Activated T-cell treated with anti-CD3 and anti-CD28 coated beads, Interleukin-2, amount 50 U/mL, for 4 hours (primary cell): ENCODE results near the gene SP3. TPM values are rescaled to one million over a fixed set of nuclear protein-coding genes. Genes with fewer than 3 reads are reported as not detected.
A peak's percentile ranks its signal among the peaks of the same experiment; 100 is the strongest.

Source experiments
- ATAC-seq, 2 donors: fragments of 200-7000 bp; cut with Tn5 transposase; one replicate each; pipeline ENCODE4 v1.10.0; 2021
- DNase-seq: peaks from one replicate; pipeline ENCODE4 v3.0.0-alpha.2; 2020
- H3K27me3 Mint-ChIP-seq: one replicate; pipeline ENCODE4 v1.8.0; 2021; ENCODE audit warnings: low read depth, mixed read lengths
- H3K36me3 Mint-ChIP-seq: one replicate; pipeline ENCODE4 v1.8.0; 2022; ENCODE audit warnings: mixed read lengths; ENCODE audit not compliant: insufficient read depth
- H3K4me1 Mint-ChIP-seq: one replicate; pipeline ENCODE4 v1.8.0; 2021; ENCODE audit warnings: low read depth, mixed read lengths
- H3K4me3 Mint-ChIP-seq: one replicate; pipeline ENCODE4 v1.8.0; 2021; ENCODE audit warnings: mild to moderate bottlenecking, moderate library complexity, mixed read lengths
- H3K9me3 Mint-ChIP-seq: one replicate; pipeline ENCODE4 v1.8.0; 2021; ENCODE audit warnings: mixed read lengths
- total RNA-seq, 3 donors: library from RNA; stranded (reverse); gene quantifications; one replicate each; pipeline ENCODE4 v1.2.1, GENCODE V29; 2021

SP3 gene
- 10 to 100 TPM; 86.5 to 89.9 (median 89.9) TPM for total RNA-seq

GRCh38 chr2:173965372-173966025 lies at the start of gene SP3:
SP3 (minus strand) TSS chr2:173965373; CDS start chr2:173965171, 202 bp downstream.
- Mint-ChIP-seq H3K36me3 (peaks cover 12% of the 10 kb centered on the region), H3K4me3 (peak within 1 kb of the TSS; percentile 98), H3K27me3 (no peaks in the 10 kb centered on the region), H3K9me3 (no peaks in the 10 kb centered on the region), H3K4me1 (peaks cover 29% of the 10 kb centered on the region)
- DNase-seq, result peak; percentile 91
- ATAC-seq, result peak; percentile 76 to 77

GRCh38 chr2:174014699-174015070 lies 49.5 kb upstream of the SP3 start:
- no peak for ATAC-seq
- Mint-ChIP-seq H3K4me3 (no peak overlapping the region), H3K27me3 (peaks cover 10% of the 10 kb centered on the region), H3K9me3 (no peaks in the 10 kb centered on the region), H3K36me3 (no peaks in the 10 kb centered on the region), H3K4me1 (peaks cover 11% of the 10 kb centered on the region)
- DNase-seq, result no peak

DNA sequence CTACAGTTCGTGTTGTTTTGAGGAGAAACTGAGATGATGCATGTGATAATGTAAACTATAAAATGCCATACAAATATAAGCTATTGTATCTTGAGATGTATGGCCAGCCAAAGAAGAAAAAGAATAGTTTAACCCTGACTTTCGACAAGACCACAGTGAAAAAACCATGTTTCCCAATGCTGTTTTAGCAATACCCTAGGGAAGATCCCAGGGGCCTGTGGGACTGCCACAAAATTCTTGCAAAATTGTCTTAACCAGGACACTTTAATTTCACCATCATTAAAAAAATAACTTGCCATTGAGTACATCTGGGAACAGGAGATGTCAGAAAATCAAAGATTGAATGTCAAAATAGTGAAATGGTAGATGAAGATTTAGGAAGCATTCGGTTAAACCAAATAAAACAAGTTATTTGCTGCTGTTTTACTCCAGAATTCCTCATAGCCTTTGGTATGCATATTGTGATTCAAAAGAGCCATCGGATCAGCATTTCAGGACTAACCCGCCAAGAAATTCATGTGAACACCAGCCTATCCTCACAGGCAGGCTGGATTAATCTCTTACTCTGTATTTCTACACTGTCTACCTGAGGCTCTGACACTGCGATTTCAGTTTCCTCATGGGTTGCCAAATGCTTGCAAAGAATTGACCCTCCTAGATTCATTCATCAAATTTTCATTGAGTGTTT lies 49.0 kb upstream of the SP3 start:
- Mint-ChIP-seq H3K9me3 (no peaks in the 10 kb centered on the region), H3K4me3 (no peak overlapping the region), H3K27me3 (peaks cover 10% of the 10 kb centered on the region), H3K4me1 (peaks cover 11% of the 10 kb centered on the region), H3K36me3 (no peaks in the 10 kb centered on the region)
- no peak for DNase-seq
- ATAC-seq, result no peak

DNA sequence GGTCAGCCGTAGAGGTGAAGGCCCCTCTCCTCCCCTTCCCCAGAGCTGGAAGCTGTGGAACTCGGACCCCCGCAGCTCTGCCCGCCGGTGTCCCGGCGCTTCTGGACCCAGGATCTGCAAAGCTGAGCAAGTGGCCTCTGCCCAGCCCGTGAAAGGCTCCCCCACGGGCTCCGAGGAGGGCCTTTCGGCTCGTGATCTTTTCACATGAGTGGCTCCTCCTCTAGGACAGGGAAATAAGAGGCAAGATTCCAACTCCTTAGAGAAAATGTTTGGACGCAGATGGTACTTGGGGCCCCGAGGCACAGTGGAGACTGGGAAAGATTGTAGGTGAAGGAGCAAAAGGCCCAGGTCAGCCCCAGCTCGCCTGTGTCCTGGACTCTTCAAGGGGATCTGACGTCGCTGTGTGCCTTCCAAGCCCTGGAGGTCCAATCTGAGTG lies 48.2 kb upstream of the SP3 start:
- Mint-ChIP-seq H3K9me3 (no peaks in the 10 kb centered on the region), H3K27me3 (peaks cover 12% of the 10 kb centered on the region), H3K4me1 (peaks cover 11% of the 10 kb centered on the region), H3K4me3 (peak overlapping the region; percentile 26), H3K36me3 (no peaks in the 10 kb centered on the region)
- ATAC-seq, result no peak
- DNase-seq, result no peak

DNA sequence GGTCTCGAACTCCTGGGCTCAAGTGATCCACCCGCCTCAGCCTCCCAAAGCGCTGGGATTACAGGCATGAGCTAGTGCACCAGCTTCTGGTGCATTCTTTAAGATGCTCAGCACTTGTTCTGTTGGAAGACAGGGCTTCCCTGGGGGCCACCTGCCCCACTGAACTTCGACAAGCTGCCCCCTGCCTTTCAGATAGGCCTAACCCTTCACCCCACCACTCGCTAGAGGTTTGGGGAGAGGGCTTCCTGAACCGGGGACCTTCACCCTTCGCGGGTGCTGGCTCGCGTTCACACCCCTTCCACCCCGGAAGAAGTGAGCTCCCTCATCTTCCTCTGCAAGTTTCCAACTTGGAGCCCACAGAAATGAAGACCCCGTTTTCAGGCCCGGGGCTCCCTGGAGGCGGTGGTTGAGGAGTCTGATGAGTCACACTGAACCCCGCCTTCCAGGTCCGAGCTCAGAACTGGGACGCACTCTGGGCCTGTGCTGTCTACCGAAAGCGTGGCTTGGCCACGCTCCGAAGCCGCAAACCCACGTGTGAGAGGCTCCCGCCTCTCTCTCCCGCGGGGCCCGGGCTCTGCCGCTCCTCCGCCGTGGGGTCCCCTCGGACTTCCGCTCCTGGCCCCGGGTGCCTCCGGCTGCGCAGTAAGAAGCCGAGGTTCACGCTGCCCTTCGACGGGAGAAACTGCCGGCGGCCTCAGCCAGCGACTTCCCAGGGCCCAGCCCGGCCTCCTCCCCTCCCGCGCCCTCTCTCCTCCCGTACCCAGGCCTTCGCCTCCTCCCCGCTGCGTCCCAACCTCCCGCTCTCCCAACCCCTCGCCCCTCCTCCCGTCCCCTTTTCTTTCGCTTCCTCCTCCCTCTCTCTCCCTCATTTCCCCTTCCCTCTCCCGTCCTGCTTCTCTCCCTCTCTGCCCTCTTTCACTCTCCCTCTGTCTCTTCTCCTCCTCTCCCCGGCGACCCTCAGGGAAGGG lies 47.5 kb upstream of the SP3 start:
- ATAC-seq, result peak; percentile 77 to 78
- H3K27me3 Mint-ChIP-seq, result peaks cover 12% of the 10 kb centered on the region

GRCh38 chr2:174011796-174012195 lies 46.6 kb upstream of the SP3 start:
- peaks cover 12% of the 10 kb centered on the region for H3K27me3 Mint-ChIP-seq
- no peak for DNase-seq
- no peak for ATAC-seq
- no peaks in the 10 kb centered on the region for H3K36me3 Mint-ChIP-seq
- peaks cover 11% of the 10 kb centered on the region for H3K4me1 Mint-ChIP-seq
- H3K9me3 Mint-ChIP-seq, result no peaks in the 10 kb centered on the region
- H3K4me3 Mint-ChIP-seq, result no peak overlapping the region

More for the DNA sequence above, 47.5 kb upstream of the SP3 start:
- Mint-ChIP-seq H3K4me3 (peak overlapping the region; percentile 31), H3K9me3 (no peaks in the 10 kb centered on the region), H3K4me1 (peaks cover 11% of the 10 kb centered on the region), H3K36me3 (no peaks in the 10 kb centered on the region)
- DNase-seq, result peak; percentile 31

DNA sequence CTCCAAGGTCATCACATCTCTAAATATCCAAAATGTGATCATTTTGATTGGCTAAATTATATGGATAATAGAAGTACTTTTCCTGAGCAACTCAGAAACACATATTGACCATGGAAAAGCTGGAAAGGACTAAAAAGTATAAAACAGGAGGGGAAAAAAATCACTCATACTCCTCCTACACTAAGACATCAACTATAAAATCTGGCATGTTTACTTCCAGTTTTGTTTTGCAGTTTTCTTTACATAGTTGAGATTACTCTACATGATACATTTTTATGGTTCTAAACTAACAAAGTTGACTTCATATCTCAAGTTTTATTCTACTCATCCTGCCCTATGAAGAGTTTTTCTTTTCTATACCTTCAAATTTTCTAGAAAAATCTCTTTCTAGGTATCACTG lies 46.0 kb upstream of the SP3 start:
- DNase-seq (no peak), ATAC-seq (no peak)
- H3K4me3 Mint-ChIP-seq, result no peak overlapping the region
- no peaks in the 10 kb centered on the region for H3K9me3 Mint-ChIP-seq
- H3K36me3 Mint-ChIP-seq, result no peaks in the 10 kb centered on the region
- H3K27me3 Mint-ChIP-seq, result peaks cover 12% of the 10 kb centered on the region
- H3K4me1 Mint-ChIP-seq, result peaks cover 11% of the 10 kb centered on the region

DNA sequence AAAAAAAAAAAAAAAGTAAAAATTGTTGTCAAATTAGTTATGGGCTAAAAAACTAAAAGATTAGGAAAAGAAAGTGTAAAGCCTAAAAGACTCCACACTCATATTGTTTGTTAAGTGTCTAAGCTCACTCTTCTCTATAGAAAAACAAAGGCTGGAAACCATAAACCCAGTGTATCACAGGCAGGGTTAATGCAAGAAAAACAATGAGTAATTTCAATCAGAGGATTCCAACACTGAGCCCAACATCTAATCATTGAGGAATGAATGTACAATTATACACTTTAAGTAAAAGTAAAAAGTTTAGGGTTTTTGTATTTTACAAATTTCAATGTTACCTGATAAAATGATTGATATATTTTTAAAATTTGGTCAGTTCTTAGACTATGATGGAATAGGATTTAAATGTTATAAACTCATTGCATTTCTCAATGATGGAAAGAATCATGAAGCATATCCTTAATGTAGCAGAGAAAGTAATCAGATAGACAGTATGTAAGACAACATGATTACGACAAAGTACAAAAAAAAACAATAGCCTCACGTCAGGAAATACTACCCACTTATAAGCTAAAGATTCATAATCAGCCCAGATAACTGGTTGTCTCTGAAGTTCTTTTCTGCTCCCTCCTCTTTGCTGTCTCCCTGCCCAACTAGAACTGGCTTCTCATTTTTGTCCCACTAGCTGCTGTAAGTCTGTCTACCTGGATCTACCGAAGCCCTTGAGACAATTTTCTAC lies 44.5 kb upstream of the SP3 start:
- H3K9me3 Mint-ChIP-seq, result no peaks in the 10 kb centered on the region
- peaks cover 13% of the 10 kb centered on the region for H3K4me1 Mint-ChIP-seq
- DNase-seq (no peak), ATAC-seq (no peak)
- H3K27me3 Mint-ChIP-seq, result peaks cover 12% of the 10 kb centered on the region
- no peak overlapping the region for H3K4me3 Mint-ChIP-seq
- no peaks in the 10 kb centered on the region for H3K36me3 Mint-ChIP-seq

- ATAC-seq (no peak), DNase-seq (no peak)
- peaks cover 12% of the 10 kb centered on the region for H3K27me3 Mint-ChIP-seq
- H3K4me3 Mint-ChIP-seq, result no peak overlapping the region
- no peaks in the 10 kb centered on the region for H3K36me3 Mint-ChIP-seq
- H3K4me1 Mint-ChIP-seq, result peaks cover 13% of the 10 kb centered on the region
- H3K9me3 Mint-ChIP-seq, result no peaks in the 10 kb centered on the region
Observed at GRCh38 chr2:174008720-174009119, 43.5 kb upstream of the SP3 start.

GRCh38 chr2:174007010-174007409 lies 41.8 kb upstream of the SP3 start:
- H3K4me3 Mint-ChIP-seq, result no peak overlapping the region

DNA sequence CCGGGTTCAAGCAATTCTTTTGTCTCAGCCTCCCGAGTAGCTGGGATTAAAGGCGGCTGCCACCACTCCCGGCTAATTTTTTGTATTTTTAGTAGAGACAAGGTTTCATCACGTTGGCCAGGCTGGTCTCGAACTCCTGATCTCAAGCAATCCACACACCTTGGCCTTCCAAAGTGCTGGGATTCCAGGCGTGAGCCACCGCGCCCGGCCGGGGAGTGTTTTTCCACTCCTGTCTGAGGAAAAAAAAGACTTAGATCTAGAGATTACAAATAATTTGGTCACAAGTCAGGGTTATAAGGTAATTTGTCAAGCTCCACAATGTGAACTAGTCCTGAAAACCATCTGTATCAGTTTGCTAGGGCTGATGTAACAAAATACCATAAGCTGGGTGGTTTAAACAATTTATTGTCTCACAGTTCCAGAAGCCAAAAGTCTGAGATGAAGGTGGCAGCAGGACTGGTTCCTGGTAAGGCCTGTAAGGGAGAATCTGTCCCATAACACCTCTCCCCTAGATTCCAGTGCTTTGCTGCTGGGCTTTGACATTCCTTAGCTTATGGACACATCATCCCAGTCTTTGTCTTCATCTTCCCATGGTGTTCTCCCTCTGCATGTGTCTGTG lies 40.7 kb upstream of the SP3 start:
- Mint-ChIP-seq H3K4me1 (peaks cover 2% of the 10 kb centered on the region), H3K9me3 (no peaks in the 10 kb centered on the region), H3K36me3 (no peaks in the 10 kb centered on the region), H3K4me3 (no peak overlapping the region), H3K27me3 (peaks cover 4% of the 10 kb centered on the region)
- no peak for DNase-seq
- ATAC-seq, result no peak

More at GRCh38 chr2:174007010-174007409, 41.8 kb upstream of the SP3 start:
- no peaks in the 10 kb centered on the region for H3K9me3 Mint-ChIP-seq
- no peaks in the 10 kb centered on the region for H3K36me3 Mint-ChIP-seq
- no peak for DNase-seq
- peaks cover 6% of the 10 kb centered on the region for H3K4me1 Mint-ChIP-seq
- ATAC-seq, result no peak
- peaks cover 12% of the 10 kb centered on the region for H3K27me3 Mint-ChIP-seq

DNA sequence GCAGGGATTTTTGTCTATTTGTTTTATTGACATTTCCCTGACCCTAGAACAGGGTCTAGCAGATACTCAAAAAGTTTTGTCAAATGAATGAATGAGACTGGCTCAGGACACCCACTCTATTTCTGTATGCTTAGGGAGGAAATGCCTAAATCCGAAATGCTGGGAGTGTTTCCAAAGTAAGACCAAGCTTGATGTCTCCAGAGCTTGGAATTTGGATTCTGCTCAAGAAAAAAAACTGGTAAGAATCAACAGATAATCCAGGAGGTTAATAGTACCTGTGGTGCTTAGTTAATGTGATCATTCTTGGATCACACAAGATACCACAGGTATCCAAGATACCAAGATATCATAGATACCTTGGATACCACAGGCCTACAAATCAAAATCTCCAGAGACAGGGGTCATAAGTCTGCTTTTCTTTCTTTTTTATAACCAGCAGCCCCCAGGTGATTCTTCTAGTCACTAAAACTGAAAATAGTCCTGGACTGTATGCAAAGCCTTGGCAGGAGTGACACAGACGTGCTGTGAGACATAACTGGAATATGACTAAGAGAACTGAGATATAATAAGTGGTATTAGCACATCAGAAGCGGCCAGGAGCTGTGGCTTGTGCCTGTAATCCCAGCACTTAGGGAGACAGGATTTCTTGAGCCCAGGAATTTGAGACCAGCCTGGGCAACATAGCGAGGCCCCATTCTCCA lies 39.9 kb upstream of the SP3 start:
- H3K4me3 Mint-ChIP-seq, result no peak overlapping the region
- peaks cover 2% of the 10 kb centered on the region for H3K4me1 Mint-ChIP-seq
- peaks cover 2% of the 10 kb centered on the region for H3K27me3 Mint-ChIP-seq
- no peak for DNase-seq
- no peaks in the 10 kb centered on the region for H3K36me3 Mint-ChIP-seq
- no peaks in the 10 kb centered on the region for H3K9me3 Mint-ChIP-seq
- peak; percentile 87 to 90 for ATAC-seq
